ENCODE data around the gene NABP1. TPM values are rescaled to one million over a fixed set of nuclear protein-coding genes. Genes with fewer than 3 reads are reported as not detected.
A peak's percentile ranks its signal among the peaks of the same experiment; 100 is the strongest.

The NABP1 gene
- total RNA-seq, 1 experiment from 2014 or later: 96.3 TPM

DNA sequence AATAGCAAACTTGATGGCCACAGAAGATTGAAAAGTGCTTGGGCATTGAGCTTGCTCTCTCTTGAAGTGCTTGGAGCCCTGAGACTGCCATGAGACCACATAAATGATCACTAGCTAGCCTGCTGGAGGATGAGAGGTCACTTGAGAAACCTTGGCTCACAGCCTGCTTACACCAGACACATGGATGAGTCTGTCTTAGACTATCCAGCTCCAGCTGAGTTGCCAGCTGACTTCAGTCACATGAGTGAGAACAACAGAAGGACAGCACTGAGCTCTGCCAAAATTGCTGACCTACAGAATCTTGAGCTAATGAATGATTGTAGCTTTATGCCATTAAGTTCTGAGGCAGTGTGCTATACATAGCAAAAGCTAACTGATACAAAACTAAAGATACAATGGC lies 18.1 kb downstream of the NABP1 start:
- Mint-ChIP-seq H3K9me3 (ENCODE audit: unreplicated experiment) (no peaks in the 10 kb centered on the region), H3K27me3 (ENCODE audit: insufficient read depth, unreplicated experiment) (no peaks in the 10 kb centered on the region), H3K4me1 (ENCODE audit: insufficient read depth, unreplicated experiment) (peaks cover 9% of the 10 kb centered on the region), H3K4me3 (ENCODE audit: unreplicated experiment) (no peak overlapping the region), H3K36me3 (ENCODE audit: insufficient read depth, unreplicated experiment) (peaks cover 7% of the 10 kb centered on the region), H3K27ac (ENCODE audit: low read depth, unreplicated experiment) (peak overlapping the region; percentile 7)
- peak; percentile 72 for DNase-seq (ENCODE audit: unreplicated experiment)
- CTCF ChIA-PET: interaction anchor here (0.5 to 4.4 kb wide), 10 partner anchors 12 to 1408 kb away, joined by 3 to 72 read pairs (median 4); no protein-coding TSS in a partner anchor
- TF ChIP-seq, protein P1, sequence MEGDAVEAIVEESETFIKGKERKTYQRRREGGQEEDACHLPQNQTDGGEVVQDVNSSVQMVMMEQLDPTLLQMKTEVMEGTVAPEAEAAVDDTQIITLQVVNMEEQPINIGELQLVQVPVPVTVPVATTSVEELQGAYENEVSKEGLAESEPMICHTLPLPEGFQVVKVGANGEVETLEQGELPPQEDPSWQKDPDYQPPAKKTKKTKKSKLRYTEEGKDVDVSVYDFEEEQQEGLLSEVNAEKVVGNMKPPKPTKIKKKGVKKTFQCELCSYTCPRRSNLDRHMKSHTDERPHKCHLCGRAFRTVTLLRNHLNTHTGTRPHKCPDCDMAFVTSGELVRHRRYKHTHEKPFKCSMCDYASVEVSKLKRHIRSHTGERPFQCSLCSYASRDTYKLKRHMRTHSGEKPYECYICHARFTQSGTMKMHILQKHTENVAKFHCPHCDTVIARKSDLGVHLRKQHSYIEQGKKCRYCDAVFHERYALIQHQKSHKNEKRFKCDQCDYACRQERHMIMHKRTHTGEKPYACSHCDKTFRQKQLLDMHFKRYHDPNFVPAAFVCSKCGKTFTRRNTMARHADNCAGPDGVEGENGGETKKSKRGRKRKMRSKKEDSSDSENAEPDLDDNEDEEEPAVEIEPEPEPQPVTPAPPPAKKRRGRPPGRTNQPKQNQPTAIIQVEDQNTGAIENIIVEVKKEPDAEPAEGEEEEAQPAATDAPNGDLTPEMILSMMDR (IDR thresholded peaks at IDR 0.05; ENCODE audit: unreplicated experiment): no peak
- no TSS peak for BruUV-seq (replicated peaks)
- POLR2A ChIA-PET: interaction anchor here (0.7 to 3.4 kb wide), 23 partner anchors 8 to 241 kb away, joined by 3 to 23 read pairs (median 4); partner anchors contain the start of genes CAVIN2 and NABP1
- intact Hi-C loops (cut with micrococcal nuclease): no loop called here

DNA sequence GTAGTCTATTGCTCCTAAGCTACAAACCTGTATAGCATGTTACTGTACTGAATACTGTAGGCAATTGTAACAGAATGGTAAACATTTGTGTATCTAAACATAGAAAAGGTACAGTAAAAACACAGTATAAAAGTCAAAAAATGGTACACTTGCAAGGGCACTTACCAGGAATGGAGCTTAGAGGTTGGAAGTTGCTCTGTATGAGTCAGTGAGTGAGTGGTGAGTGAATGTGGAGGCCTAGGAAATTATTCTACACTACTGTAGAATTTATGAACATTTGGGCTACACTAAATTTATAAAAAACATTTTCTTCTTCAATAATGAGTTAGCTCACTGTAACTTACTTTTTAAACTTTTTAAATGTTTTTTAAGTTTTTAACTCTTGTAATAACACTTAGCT lies 19.0 kb downstream of the NABP1 start:
- no peak overlapping the region for H3K27ac Mint-ChIP-seq (ENCODE audit: low read depth, unreplicated experiment)
- no TSS peak for BruUV-seq (replicated peaks)
- POLR2A ChIA-PET: interaction anchor here (0.7 to 3.4 kb wide), 15 partner anchors 9 to 150 kb away, joined by 3 to 23 read pairs (median 4); partner anchors contain the start of genes CAVIN2 and NABP1
- H3K27me3 Mint-ChIP-seq (ENCODE audit: insufficient read depth, unreplicated experiment): no peaks in the 10 kb centered on the region
- DNase-seq (ENCODE audit: unreplicated experiment): no peak
- TF ChIP-seq, protein P1 (IDR thresholded peaks at IDR 0.05; ENCODE audit: unreplicated experiment): no peak
- no peaks in the 10 kb centered on the region for H3K9me3 Mint-ChIP-seq (ENCODE audit: unreplicated experiment)
- peaks cover 7% of the 10 kb centered on the region for H3K36me3 Mint-ChIP-seq (ENCODE audit: insufficient read depth, unreplicated experiment)
- CTCF ChIA-PET: interaction anchor here (0.6 to 4.4 kb wide), 14 partner anchors 11 to 541 kb away, joined by 3 to 72 read pairs (median 3); no protein-coding TSS in a partner anchor
- intact Hi-C loops (cut with micrococcal nuclease): no loop called here
- no peak overlapping the region for H3K4me3 Mint-ChIP-seq (ENCODE audit: unreplicated experiment)
- H3K4me1 Mint-ChIP-seq (ENCODE audit: insufficient read depth, unreplicated experiment): peaks cover 8% of the 10 kb centered on the region

DNA sequence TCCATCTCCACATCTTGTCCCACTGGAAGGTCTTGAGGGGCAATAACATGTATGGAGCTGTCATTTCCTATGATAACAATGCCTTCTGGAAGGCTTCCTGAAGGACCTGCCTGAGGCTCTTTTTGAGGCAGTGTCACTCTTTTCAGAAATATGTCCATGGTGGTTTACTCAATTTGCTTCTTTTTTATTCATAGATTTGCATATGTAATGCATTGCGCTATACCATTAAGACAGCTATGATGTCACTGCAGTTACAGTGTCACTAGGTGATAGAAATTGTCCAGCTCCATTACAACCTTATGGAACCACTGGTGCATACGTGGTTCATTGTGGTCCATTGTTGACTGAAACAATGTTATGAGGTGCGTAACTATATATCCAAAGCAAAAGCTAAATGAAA lies 19.9 kb downstream of the NABP1 start:
- POLR2A ChIA-PET: interaction anchor here (0.7 to 3.4 kb wide), 10 partner anchors 9 to 145 kb away, joined by 3 to 23 read pairs (median 6); no protein-coding TSS in a partner anchor

DNA sequence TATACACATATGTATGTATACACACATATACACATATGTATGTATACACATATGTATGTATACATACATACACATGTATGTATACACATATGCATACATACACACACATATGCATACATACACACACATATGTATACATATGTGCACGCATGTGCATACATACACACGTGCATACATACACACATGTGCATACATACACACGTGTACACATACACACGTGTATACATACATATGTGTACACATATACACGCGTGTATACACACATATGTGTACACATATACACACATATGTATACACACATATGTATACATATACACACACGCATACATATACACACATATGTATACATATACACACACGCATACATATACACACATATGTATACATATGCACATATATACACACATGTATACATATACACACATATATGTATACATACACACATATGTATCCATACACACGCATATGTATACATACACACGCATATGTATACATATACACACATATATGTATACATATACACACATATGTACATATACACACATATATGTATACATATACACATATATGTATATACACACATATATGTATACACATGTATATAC lies 21.5 kb downstream of the NABP1 start:
- BruUV-seq (replicated peaks): no TSS peak
- no peak for DNase-seq (ENCODE audit: unreplicated experiment)
- CTCF ChIA-PET: interaction anchor here (0.7 to 4.4 kb wide), 3 partner anchors 13 to 145 kb away, joined by 3 to 72 read pairs (median 3); no protein-coding TSS in a partner anchor
- POLR2A ChIA-PET: interaction anchor here (0.6 to 1.8 kb wide), 2 partner anchors 133 to 135 kb away, joined by 4 to 5 read pairs; no protein-coding TSS in a partner anchor
- TF ChIP-seq, protein P1 (IDR thresholded peaks at IDR 0.05; ENCODE audit: unreplicated experiment): no peak
- no peak overlapping the region for H3K27ac Mint-ChIP-seq (ENCODE audit: low read depth, unreplicated experiment)
- peaks cover 7% of the 10 kb centered on the region for H3K36me3 Mint-ChIP-seq (ENCODE audit: insufficient read depth, unreplicated experiment)
- no peaks in the 10 kb centered on the region for H3K9me3 Mint-ChIP-seq (ENCODE audit: unreplicated experiment)
- H3K4me1 Mint-ChIP-seq (ENCODE audit: insufficient read depth, unreplicated experiment): peaks cover 8% of the 10 kb centered on the region
- no peaks in the 10 kb centered on the region for H3K27me3 Mint-ChIP-seq (ENCODE audit: insufficient read depth, unreplicated experiment)
- H3K4me3 Mint-ChIP-seq (ENCODE audit: unreplicated experiment): no peak overlapping the region
- intact Hi-C loops (cut with micrococcal nuclease): no loop called here

More for the DNA sequence above, 19.9 kb downstream of the NABP1 start:
- Mint-ChIP-seq H3K9me3 (ENCODE audit: unreplicated experiment) (no peaks in the 10 kb centered on the region), H3K4me3 (ENCODE audit: unreplicated experiment) (no peak overlapping the region), H3K27ac (ENCODE audit: low read depth, unreplicated experiment) (no peak overlapping the region), H3K36me3 (ENCODE audit: insufficient read depth, unreplicated experiment) (peaks cover 6% of the 10 kb centered on the region), H3K4me1 (ENCODE audit: insufficient read depth, unreplicated experiment) (peaks cover 8% of the 10 kb centered on the region), H3K27me3 (ENCODE audit: insufficient read depth, unreplicated experiment) (no peaks in the 10 kb centered on the region)
- TF ChIP-seq, protein P1 (IDR thresholded peaks at IDR 0.05; ENCODE audit: unreplicated experiment): no peak
- CTCF ChIA-PET: interaction anchor here (0.8 to 4.4 kb wide), 6 partner anchors 10 to 464 kb away, joined by 3 to 72 read pairs (median 4); no protein-coding TSS in a partner anchor
- no peak for DNase-seq (ENCODE audit: unreplicated experiment)
- no TSS peak for BruUV-seq (replicated peaks)
- intact Hi-C loops (cut with micrococcal nuclease): no loop called here
